NCI-H748 treated with DMSO at 0.1 percent for 48 hours (cell line): ENCODE results near the gene L3MBTL2.
"Not testable (repeated sequence)": the region's sequence is repeated elsewhere in the genome, so short reads cannot be mapped to it uniquely, and the experiment has no call there.

ENCODE experiments used
- DNase-seq: peaks from one replicate; lab custom pipeline; 2025; lab: John Stamatoyannopoulos, UW

The L3MBTL2 gene

GRCh38 chr22:41241133-41241676 lies 36.1 kb downstream of the L3MBTL2 start:
- DNase-seq = no peak

- DNase-seq = no peak
Measured at GRCh38 chr22:41242396-41243117, 37.4 kb downstream of the L3MBTL2 start.

- no peak for DNase-seq
Measured at GRCh38 chr22:41243361-41243760, 38.2 kb downstream of the L3MBTL2 start.

GRCh38 chr22:41245917-41246499 lies 40.9 kb downstream of the L3MBTL2 start:
- DNase-seq = no peak

GRCh38 chr22:41247703-41248102 lies 42.6 kb downstream of the L3MBTL2 start:
- DNase-seq = no peak

- no peak for DNase-seq
Measured at GRCh38 chr22:41248314-41248713, 43.2 kb downstream of the L3MBTL2 start.

GRCh38 chr22:41248758-41249157 lies 43.6 kb downstream of the L3MBTL2 start:
- DNase-seq = no peak

GRCh38 chr22:41249442-41249841 lies 44.3 kb downstream of the L3MBTL2 start:
- no peak for DNase-seq

GRCh38 chr22:41250127-41250526 lies 45.0 kb downstream of the L3MBTL2 start:
- DNase-seq = no peak

- no peak for DNase-seq
Measured at GRCh38 chr22:41252365-41252764, 47.3 kb downstream of the L3MBTL2 start.

GRCh38 chr22:41254230-41254629 lies 49.1 kb downstream of the L3MBTL2 start:
- no peak for DNase-seq

- no peak for DNase-seq
Measured at GRCh38 chr22:41256254-41257253, 51.4 kb downstream of the L3MBTL2 start.

- DNase-seq = no peak
Measured at GRCh38 chr22:41257696-41258095, 52.6 kb downstream of the L3MBTL2 start.

- DNase-seq = not testable (repeated sequence)
Measured at GRCh38 chr22:41259756-41260155, 54.6 kb downstream of the L3MBTL2 start.

- no peak for DNase-seq
Measured at GRCh38 chr22:41260871-41261270, 55.8 kb downstream of the L3MBTL2 start.

- DNase-seq = no peak
Measured at GRCh38 chr22:41261541-41262249, 56.6 kb downstream of the L3MBTL2 start.

GRCh38 chr22:41262250-41262765 lies 57.2 kb downstream of the L3MBTL2 start:
- no peak for DNase-seq

GRCh38 chr22:41263704-41264103 lies 58.6 kb downstream of the L3MBTL2 start:
- DNase-seq = no peak

- no peak for DNase-seq
Measured at GRCh38 chr22:41264408-41264941, 59.4 kb downstream of the L3MBTL2 start.

- DNase-seq = no peak
Measured at GRCh38 chr22:41267958-41268357, 62.8 kb downstream of the L3MBTL2 start.

- DNase-seq = no peak
Measured at GRCh38 chr22:41271787-41272186, 66.7 kb downstream of the L3MBTL2 start.
